NCI-H226 (cell line): Measurements from ENCODE around the gene RAD50.

Experiments used
- DNase-seq: peaks from one replicate; pipeline ENCODE4 v3.0.0-alpha.2; 2015

Gene RAD50

DNA sequence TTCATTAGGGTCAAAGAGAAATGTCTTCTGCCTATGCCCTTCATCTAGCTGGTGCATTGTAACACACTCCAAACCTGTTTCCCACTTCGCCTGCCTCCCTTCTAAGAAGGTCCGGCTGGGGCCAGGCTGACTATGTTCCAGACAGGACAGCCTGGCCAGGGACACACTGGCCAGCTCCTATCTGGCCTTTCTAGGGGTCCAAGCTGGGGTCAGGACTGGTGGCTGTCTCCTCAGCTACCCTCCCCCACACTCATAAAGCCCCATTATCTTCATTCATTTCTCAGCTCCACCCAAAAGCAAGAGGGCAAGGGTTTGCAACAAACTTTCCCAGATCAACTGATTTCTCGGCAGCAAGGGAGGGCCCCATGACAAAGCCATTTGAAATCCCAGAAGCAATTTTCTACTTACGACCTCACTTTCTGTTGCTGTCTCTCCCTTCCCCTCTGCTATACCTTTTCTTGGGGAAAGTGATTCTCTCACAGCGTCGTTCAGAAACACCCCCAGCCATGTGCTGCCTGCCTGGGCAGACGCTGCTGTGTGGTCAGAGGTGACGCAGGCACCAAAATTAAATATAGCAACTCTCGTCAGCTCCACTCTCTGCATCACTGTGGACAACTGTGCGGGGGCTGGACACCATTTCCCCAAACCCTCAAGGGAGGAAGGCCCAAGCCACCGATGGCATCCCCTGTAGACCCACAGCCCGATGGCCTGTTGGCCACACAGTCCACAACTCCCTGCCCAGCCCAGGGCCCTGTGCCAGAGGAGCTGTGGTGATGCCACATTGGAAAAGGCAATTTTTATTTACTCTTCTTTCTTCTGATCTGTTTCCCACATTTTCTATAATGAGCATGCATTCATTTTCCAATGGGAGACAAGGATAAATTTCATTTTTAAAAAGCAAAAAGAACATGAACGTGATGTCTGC is 107.3 kb downstream of the RAD50 start:
- DNase-seq: no peak

DNA sequence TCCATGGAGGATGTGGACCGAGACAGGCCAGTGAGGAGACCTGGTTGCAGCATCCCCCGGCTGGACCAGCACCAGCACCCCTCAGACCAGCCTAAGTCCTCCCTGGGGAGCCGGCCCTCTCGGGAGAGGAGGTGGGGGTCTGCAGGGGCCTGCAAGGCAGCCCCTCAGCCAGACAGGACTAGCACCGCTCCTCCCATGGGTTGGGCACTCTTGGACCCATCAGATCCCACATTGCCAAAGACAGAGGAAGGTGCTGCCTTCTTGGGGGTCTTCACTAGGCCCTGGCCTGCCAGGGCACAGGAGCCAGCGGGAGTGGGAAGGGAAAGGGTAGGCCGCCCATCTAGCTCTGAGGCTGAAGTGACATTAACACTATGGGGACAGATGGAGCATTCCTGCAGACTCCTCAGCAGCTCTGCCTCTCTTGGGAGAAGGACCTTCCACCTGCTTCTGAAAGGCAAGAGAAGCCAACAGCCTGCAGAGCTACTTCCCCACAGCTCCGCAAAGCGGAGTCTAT is 108.0 kb downstream of the RAD50 start:
- no peak for DNase-seq

DNA sequence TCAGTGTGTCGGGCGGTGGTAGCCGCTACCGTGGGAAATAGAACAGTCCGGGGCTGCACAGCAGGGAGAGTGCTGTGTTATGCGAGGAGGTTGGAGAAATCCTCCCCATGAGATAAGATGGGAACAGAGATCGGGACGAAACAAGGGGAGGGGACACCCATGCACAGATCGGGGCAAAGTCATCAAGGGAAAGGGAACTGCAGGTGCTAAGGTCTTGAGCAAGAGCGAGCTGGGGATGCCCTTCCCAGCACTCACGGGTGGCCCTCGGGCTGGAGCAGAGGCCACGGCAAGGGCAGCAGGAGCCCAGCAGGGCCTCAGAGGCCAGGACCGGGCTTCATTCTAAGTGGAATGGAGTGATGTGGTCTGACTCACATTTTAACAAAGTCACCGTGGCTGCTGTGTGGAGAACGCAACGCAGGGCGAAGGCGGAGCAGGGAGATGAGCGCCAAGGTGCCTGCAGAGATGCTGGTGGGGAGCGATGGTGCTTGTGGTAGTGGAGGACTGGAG is 108.8 kb downstream of the RAD50 start:
- DNase-seq: no peak

DNA sequence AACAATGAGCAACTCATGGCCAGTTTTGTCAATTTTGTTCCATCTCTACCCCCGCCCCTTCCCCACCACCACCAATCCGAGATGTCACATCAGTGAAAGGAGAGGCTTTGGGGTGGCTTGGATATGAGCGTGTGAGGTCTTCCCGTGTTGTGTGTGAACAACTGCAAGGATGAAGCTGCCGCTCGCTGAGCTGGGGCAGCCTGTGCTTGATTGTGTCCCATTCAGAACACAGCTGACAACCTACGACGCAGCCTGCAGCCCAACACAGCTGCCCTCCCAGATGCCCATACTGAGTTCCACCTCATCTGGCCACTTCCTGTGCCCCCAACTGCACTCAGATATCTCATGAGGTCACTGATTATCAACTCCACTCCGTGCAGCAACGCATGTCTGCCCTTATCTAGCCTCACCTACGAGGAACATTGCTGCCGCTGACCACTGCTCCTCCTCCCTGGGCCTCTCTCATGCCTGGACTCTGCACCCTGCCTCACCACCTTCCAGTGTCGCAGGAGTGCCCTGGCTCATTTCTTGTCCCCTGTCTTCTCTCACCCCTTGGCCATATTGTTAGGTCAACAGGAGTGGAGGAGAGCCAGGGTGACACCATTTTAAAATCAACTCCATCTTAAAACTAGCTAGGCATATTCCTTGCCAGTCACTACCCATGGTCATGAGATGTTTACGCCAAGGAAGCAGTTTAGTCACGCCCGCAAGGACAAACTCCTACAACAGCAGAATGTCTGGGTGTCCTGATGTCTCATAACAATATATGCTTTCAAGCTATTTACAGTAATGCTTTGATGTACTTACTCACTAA is 109.7 kb downstream of the RAD50 start:
- no peak for DNase-seq

DNA sequence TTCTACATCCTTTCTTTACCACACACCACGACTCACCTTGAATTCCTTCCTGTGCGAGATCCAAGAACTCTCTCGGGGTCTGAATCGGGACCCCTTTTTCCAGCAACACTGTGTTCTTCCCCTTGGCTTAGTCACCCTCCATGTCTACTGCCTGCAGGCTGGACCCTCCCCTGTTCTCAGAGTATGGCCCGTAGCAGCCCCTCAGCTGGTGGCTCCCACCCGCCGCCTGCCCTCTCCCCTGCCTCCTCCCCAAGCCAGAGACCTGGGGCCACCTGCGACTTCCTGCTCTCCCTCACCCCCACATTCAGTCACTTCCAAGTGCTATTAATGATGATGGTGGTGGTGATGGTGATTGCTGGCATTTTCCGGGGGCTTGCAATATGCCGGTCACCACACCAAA is 110.5 kb downstream of the RAD50 start:
- DNase-seq: no peak

DNA sequence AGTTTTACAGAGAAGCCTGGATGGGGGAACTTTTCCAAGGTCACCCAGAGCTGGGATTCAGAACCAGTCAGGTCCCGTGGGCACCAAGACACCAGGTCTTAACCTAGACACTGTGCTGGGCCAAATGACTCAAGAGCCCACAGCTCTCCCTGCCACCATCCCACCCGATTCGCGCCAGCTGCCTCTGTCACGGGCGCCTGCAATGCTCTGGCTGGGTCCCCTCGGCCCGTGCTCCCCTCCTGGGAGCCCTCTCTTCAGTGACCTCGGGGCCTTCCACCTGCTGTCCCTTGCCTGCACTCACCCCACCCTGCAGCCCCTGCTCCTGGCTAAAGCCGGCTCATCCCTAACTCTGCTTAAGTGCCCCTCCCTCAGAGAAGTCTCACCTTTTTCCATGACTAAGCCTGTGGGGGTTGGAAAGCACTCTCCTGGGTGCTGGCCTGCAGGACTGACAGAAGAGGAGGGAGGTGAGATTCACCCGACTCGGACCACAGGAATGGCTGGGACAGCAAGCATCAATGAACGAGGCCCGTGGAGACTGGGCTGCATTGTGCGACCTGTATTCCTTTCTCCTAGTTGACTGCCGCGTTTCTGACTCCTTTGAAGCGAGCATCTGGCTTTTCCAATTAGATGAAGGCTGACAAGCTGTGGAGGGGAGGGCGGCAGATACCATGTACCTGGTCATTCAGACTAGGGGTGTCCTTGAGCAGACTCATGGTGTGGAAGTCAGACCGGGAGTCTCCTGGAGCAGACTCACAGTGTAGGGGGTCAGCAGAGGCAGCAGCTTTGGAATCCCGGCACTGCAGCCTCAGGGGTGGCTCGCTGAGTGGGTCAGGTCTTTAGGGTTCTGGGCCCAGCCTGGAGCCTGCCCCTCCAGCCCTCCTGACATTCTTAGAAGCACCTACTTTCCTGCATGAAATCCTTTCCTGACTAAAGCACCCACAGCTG is 111.3 kb downstream of the RAD50 start:
- DNase-seq: no peak

DNA sequence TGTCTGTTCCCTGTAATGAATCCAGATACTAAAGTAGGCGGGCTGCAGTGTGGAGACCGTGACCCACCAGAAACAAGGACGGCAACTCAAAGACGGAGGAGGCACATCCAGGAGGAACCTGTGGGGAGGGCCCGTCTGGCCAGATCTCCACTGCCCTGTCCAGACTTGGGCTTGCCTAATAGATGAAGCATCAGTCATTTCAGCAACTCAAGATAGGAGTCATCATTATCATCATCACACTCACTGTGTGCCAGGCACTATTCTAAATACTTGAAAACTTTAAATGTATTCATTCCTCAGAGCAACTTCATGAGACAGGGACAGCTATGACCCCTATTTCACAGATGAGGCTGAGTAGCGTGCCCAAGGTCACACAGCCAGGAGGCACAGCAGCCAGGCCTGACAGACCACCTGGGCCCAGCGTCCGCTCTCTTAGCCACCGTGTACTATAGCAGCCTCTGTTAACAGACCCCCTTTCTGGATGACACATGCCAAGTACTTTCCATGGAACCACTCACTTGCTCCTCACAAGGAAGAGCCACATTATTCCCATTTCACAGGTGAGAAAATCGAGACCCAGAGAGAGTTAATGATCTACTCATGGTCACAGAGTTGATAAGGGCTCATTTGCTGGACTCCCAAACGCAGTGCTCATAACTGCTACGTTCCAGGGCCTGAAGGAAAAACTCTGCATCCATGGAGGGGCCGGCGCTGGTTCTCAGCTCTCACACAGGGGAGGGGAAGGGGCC is 112.1 kb downstream of the RAD50 start:
- DNase-seq: peak; percentile 56

DNA sequence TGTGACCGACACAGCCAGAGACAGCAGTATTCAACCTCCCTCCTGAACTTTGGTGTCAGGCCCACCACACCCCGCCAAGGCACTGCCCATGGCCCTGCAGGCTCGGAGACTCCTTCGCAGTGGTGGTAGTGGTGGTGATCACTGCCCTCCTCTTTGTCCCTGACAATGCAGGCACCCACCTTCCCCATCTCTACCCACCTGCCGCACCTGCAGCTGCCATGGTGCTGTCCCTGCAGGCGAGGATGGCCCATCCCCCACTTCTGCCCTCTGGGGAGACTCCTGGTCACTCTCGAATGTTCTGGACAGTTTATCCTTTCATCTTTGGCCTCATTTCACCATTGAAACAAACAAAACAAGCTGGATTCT is 112.7 kb downstream of the RAD50 start:
- DNase-seq: no peak

DNA sequence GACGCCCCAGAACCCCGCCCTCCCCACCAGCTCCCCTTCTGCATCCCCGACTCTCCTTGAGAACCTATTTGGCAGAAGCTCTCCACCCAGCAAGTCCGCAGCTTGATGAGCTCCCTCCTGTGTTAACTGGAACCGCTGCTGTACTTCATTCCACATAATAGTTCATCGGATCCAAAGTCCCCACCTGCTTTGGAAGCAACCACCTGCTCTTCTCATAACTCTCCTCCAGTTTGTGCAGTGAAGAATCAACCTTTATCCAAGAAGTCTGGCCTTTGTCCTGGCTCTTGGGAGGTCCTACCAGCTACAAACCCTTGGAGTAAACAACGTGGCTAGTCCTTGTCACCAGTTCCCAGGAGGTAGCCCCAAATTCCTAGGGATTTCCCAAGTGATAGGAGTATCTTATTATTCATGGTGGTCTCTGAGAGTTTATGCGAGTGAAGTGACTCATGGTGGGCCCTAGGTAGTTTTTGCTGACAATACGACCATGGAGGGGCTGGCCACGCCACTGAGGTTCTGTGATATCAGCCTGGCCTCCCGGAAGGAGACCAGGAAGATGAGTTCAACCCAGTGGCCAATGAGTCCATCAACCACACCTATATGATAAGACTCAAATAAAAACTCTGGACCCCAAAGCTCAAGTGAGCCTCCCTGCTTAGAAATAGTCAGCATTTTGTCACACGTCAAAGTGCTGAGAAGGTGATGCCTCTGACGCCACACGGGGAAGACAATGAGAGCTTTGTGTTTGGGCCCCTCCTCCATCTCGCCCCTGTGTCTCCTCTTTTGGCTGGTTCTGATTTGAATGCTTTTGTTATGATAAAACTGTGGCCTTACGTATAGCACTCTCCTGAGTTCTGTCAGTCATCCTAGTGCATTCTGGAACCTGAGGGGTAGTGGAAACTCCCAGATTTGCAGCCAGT is 113.4 kb downstream of the RAD50 start:
- no peak for DNase-seq

DNA sequence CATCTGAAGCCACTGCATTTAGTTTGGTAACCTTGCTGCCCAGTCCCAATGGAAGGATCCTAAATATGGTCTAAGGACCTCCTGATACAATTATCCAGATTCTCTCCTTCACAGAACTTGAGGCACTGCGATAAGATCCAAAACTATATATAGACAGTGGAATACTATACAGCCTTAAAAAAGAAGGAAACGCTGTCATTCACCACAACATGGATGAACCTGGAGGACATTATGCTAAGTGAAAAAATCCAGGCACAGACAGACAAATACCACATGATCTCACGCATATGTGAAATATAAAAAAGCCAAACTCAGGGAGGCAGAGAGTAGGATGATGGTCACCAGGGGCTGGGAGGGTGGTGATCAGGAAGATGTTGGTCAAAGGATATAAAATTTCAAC is 114.2 kb downstream of the RAD50 start:
- no peak for DNase-seq

DNA sequence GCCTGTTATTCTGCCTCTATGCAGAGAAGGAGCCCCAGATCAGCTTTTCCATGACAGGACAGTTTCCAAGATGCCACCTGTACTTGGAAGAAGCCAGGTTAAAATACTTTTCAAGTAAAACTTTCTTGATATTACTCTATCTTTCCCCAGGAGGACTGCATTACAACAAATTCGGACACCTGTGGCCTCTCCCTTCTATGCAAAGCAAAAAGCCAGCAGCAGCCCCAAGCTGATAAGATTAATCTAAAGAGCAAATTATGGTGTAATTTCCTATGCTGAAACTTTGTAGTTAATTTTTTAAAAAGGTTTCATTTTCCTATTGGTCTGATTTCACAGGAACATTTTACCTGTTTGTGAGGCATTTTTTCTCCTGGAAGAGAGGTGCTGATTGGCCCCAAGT is 116.7 kb downstream of the RAD50 start:
- DNase-seq: no peak

DNA sequence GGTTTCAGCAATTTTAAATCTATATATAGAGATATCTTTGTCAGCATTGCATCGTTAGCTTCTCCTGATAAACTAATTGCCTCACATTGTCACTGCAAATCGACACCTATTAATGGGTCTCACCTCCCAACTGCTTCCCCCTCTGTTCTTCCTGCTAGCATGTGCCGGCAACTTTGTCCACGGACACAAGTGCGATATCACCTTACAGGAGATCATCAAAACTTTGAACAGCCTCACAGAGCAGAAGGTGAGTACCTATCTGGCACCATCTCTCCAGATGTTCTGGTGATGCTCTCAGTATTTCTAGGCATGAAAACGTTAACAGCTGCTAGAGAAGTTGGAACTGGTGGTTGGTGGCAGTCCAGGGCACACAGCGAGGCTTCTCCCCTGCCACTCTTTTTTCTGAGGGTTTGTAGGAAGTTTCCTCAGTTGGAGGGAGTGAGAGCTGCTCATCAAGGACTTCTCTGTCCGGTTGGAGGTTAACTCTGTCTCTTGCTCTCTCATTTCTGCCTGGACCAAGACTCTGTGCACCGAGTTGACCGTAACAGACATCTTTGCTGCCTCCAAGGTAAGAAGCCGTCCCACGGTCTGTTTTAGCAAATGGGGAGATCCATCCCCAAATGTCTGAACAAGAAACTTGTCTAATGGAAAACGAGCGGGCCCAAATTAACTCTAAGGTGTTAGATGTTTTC is 117.3 kb downstream of the RAD50 start, which contains the start of gene IL4:
Gene IL4, plus strand, starts transcription at position 51 of the 692 bp plus-strand sequence. Its CDS starts 62 bp downstream, at position 113.
- DNase-seq: no peak

DNA sequence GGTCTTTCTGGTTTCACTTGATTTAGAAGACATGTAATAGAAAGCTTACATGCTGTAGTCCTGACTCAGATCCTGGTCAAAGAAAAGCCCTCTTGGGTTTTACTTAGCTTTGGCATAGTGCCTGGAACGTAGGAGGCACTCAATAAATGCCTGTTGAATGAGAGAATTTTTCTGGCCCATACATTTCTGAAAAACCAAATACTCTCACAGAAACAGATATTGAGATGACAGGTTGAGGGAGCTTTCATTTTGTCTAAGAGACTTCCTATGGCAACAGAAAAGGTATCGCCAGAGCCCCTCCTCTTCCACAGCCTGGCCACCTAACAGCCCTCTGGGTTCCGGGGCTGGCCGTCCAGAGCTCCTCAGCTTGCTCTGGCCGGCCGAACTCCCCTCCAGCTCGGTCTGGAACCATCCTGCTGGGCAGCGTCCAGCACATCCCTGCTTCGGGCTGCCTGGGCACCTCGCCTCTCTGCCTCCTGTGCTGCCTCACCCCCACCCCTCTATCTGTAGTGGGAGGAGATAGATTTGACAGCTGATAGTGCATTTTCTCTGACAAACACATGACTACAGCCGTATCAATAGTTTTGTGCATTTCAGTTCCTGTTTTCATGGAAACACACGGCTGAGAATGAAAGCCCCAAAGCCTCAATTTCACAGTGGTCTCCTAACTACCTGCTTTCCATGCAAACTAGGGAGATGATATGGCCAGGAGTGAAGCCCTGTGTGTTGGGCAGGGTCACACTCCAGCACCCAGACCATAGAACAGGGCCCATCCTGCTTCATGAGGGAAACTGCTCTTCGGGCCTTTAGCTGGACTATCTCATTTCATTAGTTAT is 118.1 kb downstream of the RAD50 start:
- peak; percentile 95 for DNase-seq

DNA sequence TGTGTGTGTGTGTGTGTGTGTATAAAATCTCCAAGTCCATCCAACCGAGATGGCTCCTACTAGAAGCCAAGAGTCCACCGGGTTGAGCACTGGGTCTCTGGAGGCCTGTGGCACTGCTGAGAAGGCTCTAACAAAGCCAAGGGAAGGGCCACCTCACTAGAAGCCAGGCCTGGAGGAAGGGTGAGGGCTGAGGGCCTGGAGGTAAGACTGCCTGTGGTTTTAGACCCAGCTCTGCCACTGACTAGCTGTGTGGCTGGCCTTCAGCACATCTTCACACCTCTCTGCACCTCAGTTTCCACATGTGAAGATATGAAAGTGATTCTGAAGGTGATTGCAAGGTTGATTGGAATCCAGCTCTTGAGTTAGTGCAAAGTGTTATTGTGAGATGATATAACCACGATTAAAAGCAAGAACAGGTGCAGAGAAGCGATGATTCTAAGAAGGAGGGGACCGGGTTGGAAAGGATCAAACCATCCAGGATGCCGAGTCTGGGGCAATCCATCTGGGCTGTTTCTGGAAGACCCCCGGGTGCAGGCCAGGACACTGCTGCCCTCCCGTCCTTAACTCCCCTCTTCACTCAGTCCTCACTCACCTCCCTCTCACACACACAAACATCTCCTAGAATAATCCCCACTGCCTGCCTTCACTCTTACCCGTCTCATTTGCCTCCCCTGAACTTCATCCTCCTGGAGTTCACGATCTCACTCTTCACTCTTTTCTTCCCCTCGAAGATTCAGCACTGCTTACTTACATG is 119.3 kb downstream of the RAD50 start:
- DNase-seq: no peak

DNA sequence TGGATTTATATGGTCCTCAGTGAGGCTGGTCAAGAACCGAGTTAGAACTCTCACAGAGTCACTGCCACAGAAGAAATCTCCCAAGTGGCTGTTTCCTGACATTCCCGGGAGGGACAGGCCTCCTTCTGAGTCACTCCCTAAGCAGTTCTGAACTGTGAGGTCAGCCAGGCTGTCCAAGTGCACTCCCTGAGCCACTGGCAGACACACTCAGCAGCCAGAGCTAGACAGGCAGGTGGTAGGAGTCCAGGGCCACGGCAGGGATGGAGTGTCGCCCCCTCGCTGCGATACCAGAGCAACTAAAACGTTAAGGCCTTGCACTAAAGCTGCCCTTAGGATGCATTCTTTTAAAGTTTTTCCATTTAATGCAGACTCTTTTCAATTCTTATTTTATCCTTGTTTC is 120.4 kb downstream of the RAD50 start:
- peak; percentile 87 for DNase-seq

DNA sequence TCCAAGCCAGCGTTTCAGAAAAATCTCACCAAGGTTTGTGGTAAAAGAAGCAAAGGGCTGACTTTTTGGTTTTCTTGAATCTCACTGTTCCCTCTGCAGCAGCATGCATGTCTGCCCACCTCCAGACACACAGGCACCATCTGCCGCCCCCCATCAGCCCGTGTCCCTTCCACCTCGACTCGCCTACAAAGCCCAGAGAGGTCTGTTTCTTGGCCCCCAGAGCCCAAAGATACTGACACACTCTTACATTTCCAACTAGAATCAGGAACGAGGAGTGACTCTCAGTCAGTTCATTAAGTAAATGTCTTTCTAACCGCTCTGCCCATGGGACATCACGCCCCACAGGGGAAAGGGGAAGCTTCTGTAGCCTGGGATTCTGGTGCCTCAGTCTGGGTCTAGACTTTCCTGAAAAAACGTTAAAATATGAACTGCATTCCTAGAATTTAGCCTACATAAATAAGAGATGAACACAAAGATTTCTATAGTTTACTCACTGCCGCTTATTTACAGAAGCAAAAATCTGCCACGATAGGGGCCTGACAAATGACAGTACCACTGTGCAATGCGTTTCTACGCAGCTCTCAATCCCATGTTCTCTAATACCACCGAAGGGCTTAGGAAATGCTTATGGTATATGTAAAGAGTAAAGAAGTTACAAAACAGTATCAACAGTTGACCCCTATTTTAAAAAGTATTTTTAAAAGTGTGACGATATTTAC is 121.1 kb downstream of the RAD50 start:
- no peak for DNase-seq

DNA sequence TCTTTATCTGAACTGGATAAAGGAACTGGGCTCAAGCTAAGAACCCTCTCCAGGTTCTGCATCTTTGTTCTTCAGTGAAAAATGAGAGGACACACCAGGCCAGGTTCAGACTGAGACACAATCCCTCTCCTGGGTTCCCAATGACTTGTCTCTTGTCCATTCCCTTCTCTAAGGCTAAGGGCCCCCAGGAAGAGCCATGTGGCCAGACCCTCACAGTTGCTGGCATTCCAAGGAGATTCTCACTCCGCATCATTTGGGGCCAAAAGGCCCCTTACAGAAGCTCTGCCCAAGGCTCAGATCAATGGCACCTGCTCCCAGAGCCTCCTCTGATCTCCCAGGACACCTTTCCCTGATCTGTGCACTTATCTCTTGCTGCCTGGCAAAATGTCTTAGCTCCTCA is 122.0 kb downstream of the RAD50 start:
- DNase-seq: no peak
